GM18909 (cell line): ENCODE results near the gene PAAF1.
"Not testable (repeated sequence)": the region's sequence is repeated elsewhere in the genome, so short reads cannot be mapped to it uniquely, and the experiment has no call there.

Experiments used
- ATAC-seq: cut with Tn5 transposase; IDR thresholded peaks from one replicate; pipeline ENCODE4 v1.9.1; 2021; ENCODE audit warnings: mild to moderate bottlenecking; ENCODE audit not compliant: unreplicated experiment, poor library complexity

PAAF1 gene

GRCh38 chr11:73880449-73880848 lies 3.6 kb downstream of the PAAF1 start:
- not testable (repeated sequence) for ATAC-seq

DNA sequence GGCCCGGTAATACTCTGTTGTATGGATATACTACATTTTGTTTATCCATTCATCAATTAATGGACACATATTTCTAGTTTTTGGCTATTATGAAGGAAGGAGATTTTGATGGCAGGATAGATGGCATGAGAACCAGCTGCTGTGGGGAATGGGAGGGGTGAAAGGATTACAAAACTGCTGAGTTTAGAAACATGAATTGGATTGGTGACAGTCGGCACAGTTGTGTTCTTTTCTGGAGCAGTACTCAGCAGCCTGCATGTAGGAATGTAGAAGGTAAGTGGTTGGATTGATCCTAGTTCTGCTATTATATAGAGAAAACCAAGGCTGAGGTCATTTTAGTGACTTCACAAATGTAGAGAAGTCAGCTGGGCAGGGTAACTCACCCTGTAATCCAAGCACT lies 7.1 kb downstream of the PAAF1 start:
- ATAC-seq: no peak

DNA sequence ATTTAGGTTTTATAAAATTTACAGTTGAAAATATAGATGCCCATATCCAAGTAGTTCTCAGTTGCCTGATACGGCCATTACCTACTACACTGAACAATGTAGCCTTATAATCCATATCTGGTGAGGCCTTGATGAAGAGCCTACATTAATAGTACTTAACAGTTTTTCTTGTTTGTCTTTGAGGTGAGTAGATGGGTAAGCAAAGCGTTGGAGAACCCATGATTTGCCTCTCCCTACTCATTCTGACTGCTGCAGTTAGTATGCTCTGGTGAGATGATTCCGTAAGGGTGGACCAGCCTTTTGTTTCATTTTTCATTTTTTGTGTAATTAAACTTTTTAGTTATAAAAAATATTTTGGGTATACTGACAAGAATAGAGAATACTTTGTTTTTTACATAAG lies 11.4 kb downstream of the PAAF1 start:
- no peak for ATAC-seq

- no peak for ATAC-seq
Observed at GRCh38 chr11:73889019-73889418, 12.2 kb downstream of the PAAF1 start.

- no peak for ATAC-seq
Observed at GRCh38 chr11:73889536-73889935, 12.7 kb downstream of the PAAF1 start.

- ATAC-seq: no peak
Observed at GRCh38 chr11:73893041-73893440, 16.2 kb downstream of the PAAF1 start.

GRCh38 chr11:73894725-73895335 lies 18.0 kb downstream of the PAAF1 start:
- ATAC-seq: no peak

DNA sequence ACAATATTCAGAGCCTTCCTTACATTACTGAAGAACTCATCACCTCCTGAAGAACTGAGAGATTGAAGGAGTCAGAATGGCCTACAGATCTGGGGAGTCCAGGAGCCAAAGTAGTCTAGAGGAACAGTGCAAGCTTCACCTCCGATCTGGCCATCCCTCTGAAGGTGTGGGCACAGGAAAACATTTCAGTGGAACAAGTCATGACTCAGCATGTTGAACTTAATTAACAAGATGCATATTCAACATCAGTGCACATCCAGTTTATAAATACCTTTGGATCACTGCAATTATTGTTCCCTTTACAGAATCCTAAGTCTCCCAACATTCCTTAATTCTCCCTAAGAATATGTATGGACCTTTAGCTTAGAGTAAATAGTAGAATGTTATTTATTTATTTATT lies 25.5 kb downstream of the PAAF1 start:
- ATAC-seq: no peak

GRCh38 chr11:73907191-73907590 lies 30.4 kb downstream of the PAAF1 start:
- ATAC-seq: no peak

- no peak for ATAC-seq
Observed at GRCh38 chr11:73912026-73912425, 35.2 kb downstream of the PAAF1 start.

DNA sequence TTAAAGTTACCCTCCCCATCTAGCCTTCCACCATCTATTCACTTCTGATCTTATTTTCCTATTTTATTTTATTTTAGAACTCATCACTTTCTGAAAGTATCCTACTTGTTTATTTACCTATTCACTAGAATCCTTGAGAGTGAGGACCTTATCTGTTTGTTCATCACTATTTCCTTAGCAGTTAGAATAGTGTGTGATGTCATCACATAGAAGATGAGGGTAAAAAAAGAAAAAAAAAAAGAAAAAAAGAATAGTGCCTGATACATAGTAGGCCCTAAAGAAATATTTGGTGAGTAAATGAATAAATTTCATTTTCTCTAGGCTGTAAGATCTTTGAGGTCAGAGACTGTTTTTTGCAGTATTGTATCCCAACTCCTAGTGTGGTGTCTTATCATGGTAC lies 36.7 kb downstream of the PAAF1 start:
- ATAC-seq: no peak

DNA sequence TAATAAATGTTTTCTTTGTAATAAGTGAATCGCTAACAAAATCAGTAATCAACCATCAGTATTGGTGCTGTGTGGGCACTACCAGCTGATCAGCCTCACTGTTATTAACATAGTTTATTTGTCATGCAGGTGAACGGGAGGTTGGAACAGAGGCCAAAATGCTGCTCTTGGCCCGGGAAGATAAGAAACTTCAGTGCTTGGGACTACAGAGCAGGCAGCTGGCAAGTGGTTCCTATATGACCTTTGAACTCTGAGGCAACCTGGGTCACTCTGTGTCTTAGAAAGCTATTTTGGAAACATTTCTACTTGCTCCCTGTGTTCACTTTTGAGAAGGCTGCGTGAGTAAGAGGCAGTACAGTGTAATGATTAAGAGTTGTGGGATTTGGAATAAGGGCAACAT lies 37.5 kb downstream of the PAAF1 start:
- ATAC-seq: no peak

- no peak for ATAC-seq
Observed at GRCh38 chr11:73916435-73916834, 39.6 kb downstream of the PAAF1 start.

GRCh38 chr11:73921180-73921579 lies 44.4 kb downstream of the PAAF1 start:
- no peak for ATAC-seq

DNA sequence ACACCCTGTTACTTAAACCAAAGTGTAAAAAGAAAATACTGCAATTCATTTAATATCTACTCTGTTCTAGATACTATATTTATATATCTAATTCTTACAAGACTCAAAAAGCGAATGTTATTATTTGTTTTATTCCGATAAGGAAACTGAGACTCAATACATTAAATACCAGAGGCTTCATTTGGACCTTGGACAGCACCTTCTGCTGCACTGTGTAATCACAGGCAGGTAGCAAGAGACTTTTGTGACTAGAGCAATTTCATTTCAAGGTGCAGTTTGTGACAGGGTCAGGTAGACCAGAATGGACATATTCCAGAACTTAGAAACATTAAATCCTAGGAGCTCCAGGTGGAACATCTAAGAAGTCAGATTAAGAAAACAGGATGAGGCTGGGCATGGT lies 52.6 kb downstream of the PAAF1 start:
- ATAC-seq: no peak

DNA sequence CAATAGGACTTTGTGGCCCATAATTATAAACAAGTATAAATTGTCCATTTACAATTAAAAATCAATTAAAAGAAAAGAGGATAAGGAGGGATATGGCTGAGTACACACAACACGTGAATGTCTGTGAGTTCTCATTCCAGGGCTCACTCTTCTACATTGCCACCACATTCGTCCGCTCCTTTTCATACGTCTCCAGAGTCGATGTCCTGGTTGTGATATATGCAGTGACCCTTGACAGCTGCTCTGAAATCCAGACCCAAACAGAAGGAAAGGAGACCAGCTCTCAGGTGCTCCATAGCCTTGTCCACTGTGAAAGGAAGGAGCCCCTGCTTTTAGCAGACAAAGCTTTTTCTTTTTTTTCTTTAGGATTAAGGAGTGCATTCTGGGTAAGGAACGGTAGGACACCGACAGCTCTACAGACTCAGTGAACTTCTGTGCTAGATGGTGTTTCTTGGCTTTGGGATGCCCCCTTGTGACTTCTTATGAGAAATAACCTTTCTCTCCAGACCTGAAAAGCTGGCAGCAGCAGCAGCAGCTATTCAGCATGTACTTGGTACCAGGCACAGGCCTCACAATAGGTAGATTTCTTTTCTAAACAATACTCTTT lies 54.3 kb downstream of the PAAF1 start:
- no peak for ATAC-seq

GRCh38 chr11:73931951-73932350 lies 55.2 kb downstream of the PAAF1 start:
- no peak for ATAC-seq

DNA sequence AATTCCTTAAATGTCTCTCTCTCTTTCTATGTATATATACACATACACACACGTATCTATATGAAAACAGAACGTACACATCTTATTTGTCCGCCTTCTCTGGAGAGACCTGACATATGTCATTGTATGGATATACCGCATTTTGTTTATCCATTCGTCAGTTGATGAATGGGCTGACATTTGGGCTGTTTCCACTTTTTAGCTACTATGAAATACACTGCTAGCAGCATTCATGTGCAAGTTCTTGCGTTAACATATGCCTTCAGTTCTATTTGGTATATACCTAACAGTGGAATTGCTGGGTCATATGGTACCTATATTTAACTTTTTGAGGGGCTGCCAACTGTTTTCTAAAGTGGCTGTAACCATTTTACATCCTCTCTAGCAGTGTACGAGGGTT lies 56.0 kb downstream of the PAAF1 start:
- no peak for ATAC-seq

DNA sequence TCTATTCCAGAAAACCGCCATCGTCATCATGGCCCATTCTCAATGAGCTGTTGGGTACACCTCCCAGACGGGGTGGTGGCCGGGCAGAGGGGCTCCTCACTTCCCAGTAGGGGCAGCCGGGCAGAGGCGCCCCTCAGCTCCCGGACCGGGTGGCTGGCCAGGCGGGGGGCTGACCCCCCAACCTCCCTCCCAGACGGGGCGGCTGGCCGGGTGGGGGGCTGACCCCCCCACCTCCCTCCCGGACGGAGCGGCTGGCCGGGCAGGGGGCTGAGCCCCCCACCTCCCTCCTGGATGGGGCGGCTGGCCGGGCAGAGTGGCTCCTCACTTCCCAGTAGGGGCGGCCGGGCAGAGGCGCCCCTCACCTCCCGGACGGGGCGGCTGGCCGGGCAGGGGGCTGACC lies 59.2 kb downstream of the PAAF1 start:
- not testable (repeated sequence) for ATAC-seq

GRCh38 chr11:73939096-73939495 lies 62.3 kb downstream of the PAAF1 start:
- no peak for ATAC-seq

GRCh38 chr11:73940801-73941570 lies 64.2 kb downstream of the PAAF1 start:
- no peak for ATAC-seq

GRCh38 chr11:73942010-73942409 lies 65.2 kb downstream of the PAAF1 start:
- no peak for ATAC-seq
